A549 (cell line): Measurements from ENCODE around the gene LRRC51. TPM values are rescaled to one million over a fixed set of nuclear protein-coding genes. Genes with fewer than 3 reads are reported as not detected.

Experiments
- ATAC-seq, 2 experiments: fragments of 200-7000 bp in 1 of 2; fragments of >200 bp in 1 of 2; cut with Nextera tagmentation in 1 of 2; cut with Tn5 transposase in 1 of 2; 3 replicates each; pipeline versions ENCODE4 v1.8.0 to v1.9.1; 2018 to 2020; ENCODE audit warnings: mild to moderate bottlenecking in 1 of 2, moderate library complexity in 1 of 2
- CTCF ChIA-PET: fragments of 300-600 bp; sonication (Branson Sonifier 250); formaldehyde crosslinking; extraction: SDS; loops from one replicate; lab custom pipeline; 2021; ENCODE audit warnings: antibody characterized with exemption, inconsistent platforms; lab: Yijun Ruan, JAX
- POLR2A ChIA-PET: fragments of 350-600 bp; formaldehyde crosslinking; extraction: SDS; loops from one replicate; lab custom pipeline; 2021; ENCODE audit warnings: antibody characterized with exemption, inconsistent platforms; lab: Yijun Ruan, JAX
- DNase-seq, 2 experiments: peaks; one replicate each; pipeline versions ENCODE4 v3.0.0 to v3.0.0-alpha.2; 2011 to 2016; ENCODE audit warnings: low read depth in 1 of 2, low spot score in 1 of 2
- FAIRE-seq: peaks from 2 replicates; lab custom pipeline; 2011; peaks lifted over from hg19 to GRCh38; lab: Jason Lieb, UNC
- H3K27ac ChIP-seq, 2 experiments: fragments of >200 bp; sonication (Bioruptor Twin); formaldehyde crosslinking; 3 replicates each; pipeline ENCODE4 v1.5.1; 2016 to 2017
- H3K4me1 ChIP-seq: fragments of >200 bp; sonication (Bioruptor Twin); formaldehyde crosslinking; 3 replicates; pipeline ENCODE4 v1.6.1; 2016
- H3K4me2 ChIP-seq: fragments of >200 bp; sonication (Bioruptor Twin); formaldehyde crosslinking; 3 replicates; pipeline ENCODE4 v1.6.1; 2016
- H3K4me3 ChIP-seq: fragments of >200 bp; sonication (Bioruptor Twin); formaldehyde crosslinking; 3 replicates; pipeline ENCODE4 v1.5.1; 2016
- H3K9me3 ChIP-seq: fragments of >200 bp; sonication (Bioruptor Twin); formaldehyde crosslinking; 3 replicates; pipeline ENCODE4 v1.6.1; 2016
- ATOH8 ChIP-seq: fragments of 250-450 bp; sonication (Bioruptor Pico); IDR thresholded peaks from 2 replicates; pipeline ENCODE4 v1.5.0; 2020; ENCODE audit warnings: low read depth, mild to moderate bottlenecking, moderate library complexity
- CBX8 ChIP-seq: fragments of 200-600 bp; sonication (generic); IDR thresholded peaks from 2 replicates; pipeline ENCODE4 v1.6.1; 2016
- NFE2L2 ChIP-seq: fragments of 150-350 bp; conservative IDR thresholded peaks from 2 replicates; pipeline ENCODE4 v1.6.1; 2014; ENCODE audit warnings: low read length
- RAD21 ChIP-seq, 2 experiments: fragments of >200 bp in 1 of 2; sonication (Bioruptor Twin) in 1 of 2; formaldehyde crosslinking in 1 of 2; IDR thresholded peaks in 1 of 2; conservative IDR thresholded peaks in 1 of 2; 2 replicates in 1 of 2; 3 replicates in 1 of 2; pipeline ENCODE4 v1.6.1; 2012 to 2018; ENCODE audit warnings: inconsistent platforms in 1 of 2
- RARB ChIP-seq: fragments of 250-450 bp; sonication (Bioruptor Pico); IDR thresholded peaks from 2 replicates; pipeline ENCODE4 v1.8.0; 2021; ENCODE audit warnings: mild to moderate bottlenecking, moderate library complexity
- REST ChIP-seq: fragments of 200-600 bp; sonication (generic); IDR thresholded peaks from 2 replicates; pipeline ENCODE4 v1.6.1; 2016; ENCODE audit warnings: antibody characterized with exemption, mild to moderate bottlenecking, moderate library complexity
- RNF2 ChIP-seq: fragments of 200-600 bp; sonication (generic); IDR thresholded peaks from 2 replicates; pipeline ENCODE4 v1.6.1; 2016; ENCODE audit warnings: low read depth, mild to moderate bottlenecking, antibody characterized with exemption, moderate library complexity, borderline replicate concordance
- polyA plus RNA-seq, 4 experiments: library from polyadenylated mRNA; depleted of rRNA in 3 of 4; stranded (reverse); fragments of >200 nt; fragmentation: RNase III in 1 of 4; extraction: RNeasy Plus Mini Kit Qiagen cat#74134 plus additional on column Dnase treatment in 1 of 4; gene quantifications; 2 replicates in 3 of 4; 3 replicates in 1 of 4; pipeline ENCODE4 v1.2.3, GENCODE V29; 2011 to 2017
- TF ChIP-seq, protein P1 (sequence below): IDR thresholded peaks from 2 replicates; pipeline ENCODE4 v1.6.1; 2012

The LRRC51 gene
- polyA plus RNA-seq, 2 of the 4 experiments (the other 2 are of a cell fraction) = 8.2 to 14.3 TPM

DNA sequence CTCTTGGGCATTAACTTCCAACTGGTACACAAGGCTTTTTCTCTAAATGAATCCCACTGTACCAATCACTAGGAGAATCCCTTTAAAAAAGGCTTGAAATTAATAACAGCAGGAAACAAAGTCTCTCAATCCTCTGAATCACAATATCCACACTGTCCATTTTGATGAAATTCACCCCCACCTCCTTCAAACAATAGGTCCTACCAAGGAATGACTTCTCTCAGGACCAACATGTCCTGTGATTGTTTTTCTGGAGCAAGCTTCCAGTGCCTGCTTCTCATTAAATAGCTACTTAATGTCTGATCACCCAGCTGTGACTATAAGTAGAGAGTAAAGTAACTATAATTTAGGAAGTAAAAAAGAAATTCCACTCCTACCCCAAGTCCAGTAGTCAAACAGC is 13.4 kb upstream of the LRRC51 start:
- no peak overlapping the region for H3K4me3 ChIP-seq
- POLR2A ChIA-PET = no interaction called here
- H3K9me3 ChIP-seq = no peaks in the 10 kb centered on the region
- no peak for ATAC-seq
- FAIRE-seq = no peak
- H3K27ac ChIP-seq = no peak overlapping the region
- H3K4me2 ChIP-seq = no peak overlapping the region
- no peak for TF ChIP-seq ATOH8 (CRISPR knock-in tag)
- TF ChIP-seq, protein P1, sequence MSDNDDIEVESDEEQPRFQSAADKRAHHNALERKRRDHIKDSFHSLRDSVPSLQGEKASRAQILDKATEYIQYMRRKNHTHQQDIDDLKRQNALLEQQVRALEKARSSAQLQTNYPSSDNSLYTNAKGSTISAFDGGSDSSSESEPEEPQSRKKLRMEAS = no peak
- no peak for TF ChIP-seq NFE2L2
- CTCF ChIA-PET = interaction anchor here (0.8 to 4.2 kb wide), 11 partner anchors 9 to 364 kb away, joined by 3 to 21 read pairs (median 5); no protein-coding TSS in a partner anchor
- peaks cover 47% of the 10 kb centered on the region for H3K4me1 ChIP-seq
- no peak for DNase-seq

DNA sequence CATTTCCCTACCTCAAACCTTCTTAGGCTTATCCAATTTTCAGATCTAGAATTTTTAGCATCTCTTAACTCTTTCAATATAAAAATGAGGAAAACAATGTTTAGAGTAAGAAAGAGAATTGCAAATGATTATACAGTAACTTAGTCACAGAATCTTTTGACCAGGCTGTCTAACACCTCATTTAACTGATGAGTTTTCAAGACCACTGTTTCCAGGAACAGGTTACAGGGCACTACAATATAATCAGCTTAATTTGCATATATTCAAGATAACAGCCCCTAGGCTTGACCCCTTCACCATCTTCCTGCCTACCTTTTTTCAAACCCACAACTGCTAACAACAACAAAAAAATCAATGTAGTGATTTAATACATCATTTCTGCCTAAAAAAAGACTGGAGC is 13.0 kb upstream of the LRRC51 start:
- H3K9me3 ChIP-seq = no peaks in the 10 kb centered on the region
- ATAC-seq (no peak), DNase-seq (no peak)
- CTCF ChIA-PET = interaction anchor here (1.0 to 4.2 kb wide), 8 partner anchors 10 to 363 kb away, joined by 3 to 21 read pairs (median 6); no protein-coding TSS in a partner anchor
- POLR2A ChIA-PET = no interaction called here
- H3K27ac ChIP-seq = no peak overlapping the region
- no peak for TF ChIP-seq RAD21 (conservative IDR thresholded peaks at IDR 0.05 in 1 of 2, IDR thresholded peaks at IDR 0.05 in 1 of 2)
- no peak for TF ChIP-seq RARB (CRISPR knock-in tag)
- TF ChIP-seq REST = no peak
- no peak for TF ChIP-seq RNF2
- TF ChIP-seq CBX8 = no peak
- TF ChIP-seq, all 56 proteins: peak for 0
- Histone ChIP-seq H3K4me3 (no peak overlapping the region), H3K4me2 (no peak overlapping the region), H3K4me1 (peaks cover 51% of the 10 kb centered on the region)
- no peak for FAIRE-seq

DNA sequence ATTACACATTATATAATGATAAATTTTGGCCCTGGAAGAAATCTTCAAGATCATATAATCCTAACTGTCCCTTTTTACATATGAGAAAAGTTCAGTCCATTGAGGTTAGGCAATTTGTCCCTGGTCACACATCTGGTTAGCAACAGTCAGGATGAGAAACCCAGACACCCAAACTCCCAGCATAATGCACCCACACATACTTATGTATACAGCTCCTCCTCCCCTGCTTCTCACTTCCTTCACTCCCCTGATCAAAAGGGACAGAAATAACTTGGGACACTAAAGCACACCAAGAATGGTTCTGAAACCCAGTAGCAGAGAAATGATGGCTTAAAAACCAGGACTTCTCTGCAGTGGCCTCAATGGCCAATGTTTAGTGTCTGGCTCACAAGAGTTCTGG is 11.4 kb upstream of the LRRC51 start:
- H3K9me3 ChIP-seq = no peaks in the 10 kb centered on the region
- H3K4me2 ChIP-seq = peak overlapping the region; percentile 67
- H3K4me1 ChIP-seq = peaks cover 55% of the 10 kb centered on the region
- H3K27ac ChIP-seq = peak overlapping the region; percentile 58 to 86
- TF ChIP-seq REST = no peak
- ATAC-seq (no peak), FAIRE-seq (no peak), DNase-seq (no peak)
- POLR2A ChIA-PET = interaction anchor here (1.3 kb wide), 1 partner anchor 21 kb away, joined by 3 read pairs; no protein-coding TSS in a partner anchor
- H3K4me3 ChIP-seq = no peak overlapping the region
- CTCF ChIA-PET = interaction anchor here (0.6 to 4.2 kb wide), 11 partner anchors 9 to 362 kb away, joined by 3 to 21 read pairs (median 4); partner anchors contain the start of gene ANAPC15
